Ascending aorta (tissue), 2 donors: Measurements from ENCODE around the gene PLEKHN1. TPM values are rescaled to one million over a fixed set of nuclear protein-coding genes. Genes with fewer than 3 reads are reported as not detected.
A peak's percentile ranks its signal among the peaks of the same experiment; 100 is the strongest.

Source experiments
- DNase-seq, 2 donors: peaks; one replicate each; pipeline ENCODE4 v3.0.0-alpha.2; 2019; ENCODE audit warnings: low spot score in 2 of 2
- H3K27ac ChIP-seq, 2 donors: fragments of 200-600 bp; sonication (generic); one replicate each; pipeline ENCODE4 v1.5.1; 2016 to 2017; ENCODE audit warnings: mild to moderate bottlenecking in 1 of 2
- H3K27me3 ChIP-seq: fragments of 200-600 bp; sonication (generic); one replicate; pipeline ENCODE4 v1.5.1; 2017
- H3K36me3 ChIP-seq, 2 donors: fragments of 200-600 bp; sonication (generic); one replicate each; pipeline ENCODE4 v1.5.1; 2016
- H3K4me1 ChIP-seq, 2 donors: fragments of 200-600 bp; sonication (generic); one replicate each; pipeline ENCODE4 v1.5.1; 2016 to 2017; ENCODE audit warnings: mild to moderate bottlenecking in 1 of 2
- H3K4me3 ChIP-seq, 2 donors: fragments of 200-600 bp; sonication (generic); one replicate each; pipeline ENCODE4 v1.5.1; 2016 to 2017; ENCODE audit warnings: mild to moderate bottlenecking in 1 of 2
- H3K9me3 ChIP-seq, 2 donors: fragments of 200-600 bp; sonication (generic); one replicate each; pipeline ENCODE4 v1.5.1; 2016
- intact Hi-C: fragments of 100-400 bp; cut with DNase I; formaldehyde crosslinking; loops from one replicate; pipeline ENCODE4 v1.15.1; 2023
- total RNA-seq: library from RNA; depleted of rRNA; stranded (reverse); fragments of >200 nt; gene quantifications from one replicate; pipeline ENCODE4 v1.1.0, GENCODE V29; 2016
- TF ChIP-seq, protein P1 (sequence below), 3 experiments: fragments of 200-600 bp in 2 of 3; fragments of 450-650 bp in 1 of 3; sonication (generic) in 2 of 3; IDR thresholded peaks; one replicate each; pipeline ENCODE4 v1.5.1; 2016 to 2019; ENCODE audit warnings: antibody characterized with exemption in 3 of 3, mild to moderate bottlenecking in 1 of 3, moderate library complexity in 1 of 3

PLEKHN1 gene
- total RNA-seq, 1 donor from 2014 or later = not detected

DNA sequence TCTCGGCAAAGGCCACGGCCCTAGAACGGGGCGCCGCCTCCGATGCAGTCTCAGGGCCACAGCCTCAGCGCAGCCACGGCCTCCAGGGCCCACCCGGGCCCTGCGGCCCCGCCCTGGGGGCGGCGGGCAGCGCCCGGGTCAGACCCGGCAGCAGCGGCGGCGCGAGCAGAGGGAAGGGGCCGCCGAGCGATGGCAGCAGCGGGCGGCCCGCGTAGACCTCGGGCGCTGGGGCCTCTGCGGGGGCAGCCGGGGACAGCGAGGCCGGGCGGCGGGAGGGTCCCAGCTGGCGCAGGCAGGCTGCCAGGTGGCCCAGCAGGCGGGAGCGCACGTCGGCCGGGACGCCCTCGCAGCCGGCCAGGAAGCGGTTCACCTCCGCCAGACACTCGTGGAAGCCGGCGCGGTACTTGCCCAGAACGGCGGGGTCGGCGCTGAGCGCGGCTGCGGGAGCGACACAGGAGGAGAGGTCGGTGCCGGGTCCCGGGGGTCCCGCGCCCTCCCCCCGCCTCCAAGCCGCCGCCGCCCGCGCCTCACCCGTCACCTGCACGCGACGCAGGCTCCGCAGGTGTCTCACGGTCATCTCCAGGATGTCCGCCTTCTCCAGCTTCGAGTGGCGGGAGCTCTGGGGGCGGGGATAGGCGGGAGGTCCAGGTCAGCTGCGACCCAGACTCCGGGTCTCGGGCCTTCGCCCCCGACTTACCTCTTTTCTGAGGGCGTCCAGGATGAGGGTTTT lies 32.9 kb downstream of the PLEKHN1 start:
- peak overlapping the region; percentile 81 to 98 for H3K27ac ChIP-seq

DNA sequence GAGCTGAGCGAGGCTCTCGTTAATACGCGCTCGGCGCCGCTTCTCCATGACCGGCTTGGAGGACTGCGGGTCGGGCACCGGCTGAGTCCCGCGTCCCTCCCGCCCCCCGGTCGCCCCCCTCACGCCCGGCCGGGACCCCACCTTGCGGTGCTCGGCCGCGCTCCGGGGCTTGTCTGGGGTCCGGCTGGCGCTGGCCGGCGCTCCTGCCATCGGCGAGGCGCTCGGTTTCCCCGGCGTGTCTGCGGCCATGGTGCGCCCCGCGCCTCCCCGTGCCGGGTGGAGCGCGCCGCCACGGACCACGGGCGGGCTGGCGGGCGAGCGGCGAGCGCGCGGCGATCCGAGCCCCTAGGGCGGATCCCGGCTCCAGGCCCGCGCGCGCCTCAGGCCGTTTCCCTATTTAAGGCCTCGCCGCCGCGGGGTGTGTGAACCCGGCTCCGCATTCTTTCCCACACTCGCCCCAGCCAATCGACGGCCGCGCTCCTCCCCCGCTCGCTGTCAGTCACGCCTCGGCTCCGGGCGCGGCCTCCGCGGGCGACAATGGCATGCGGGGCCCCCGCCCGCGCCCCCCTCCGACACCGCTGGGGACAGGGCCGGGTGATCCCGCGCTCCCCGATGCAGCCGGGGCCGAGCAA lies 33.6 kb downstream of the PLEKHN1 start, which contains the start of gene HES4:
Gene HES4 (minus strand): TSS at position 373 of the 632 bp plus-strand sequence. CDS start 124 bp downstream, at position 249.
- intact Hi-C loops = loop anchor here (1.0 to 5.0 kb wide), 4 partner anchors 19 to 232 kb away; partner anchors contain the start of genes B3GALT6, C1orf159, NOC2L and SDF4
- peak; percentile 67 to 96 for DNase-seq
- TF ChIP-seq, protein P1, sequence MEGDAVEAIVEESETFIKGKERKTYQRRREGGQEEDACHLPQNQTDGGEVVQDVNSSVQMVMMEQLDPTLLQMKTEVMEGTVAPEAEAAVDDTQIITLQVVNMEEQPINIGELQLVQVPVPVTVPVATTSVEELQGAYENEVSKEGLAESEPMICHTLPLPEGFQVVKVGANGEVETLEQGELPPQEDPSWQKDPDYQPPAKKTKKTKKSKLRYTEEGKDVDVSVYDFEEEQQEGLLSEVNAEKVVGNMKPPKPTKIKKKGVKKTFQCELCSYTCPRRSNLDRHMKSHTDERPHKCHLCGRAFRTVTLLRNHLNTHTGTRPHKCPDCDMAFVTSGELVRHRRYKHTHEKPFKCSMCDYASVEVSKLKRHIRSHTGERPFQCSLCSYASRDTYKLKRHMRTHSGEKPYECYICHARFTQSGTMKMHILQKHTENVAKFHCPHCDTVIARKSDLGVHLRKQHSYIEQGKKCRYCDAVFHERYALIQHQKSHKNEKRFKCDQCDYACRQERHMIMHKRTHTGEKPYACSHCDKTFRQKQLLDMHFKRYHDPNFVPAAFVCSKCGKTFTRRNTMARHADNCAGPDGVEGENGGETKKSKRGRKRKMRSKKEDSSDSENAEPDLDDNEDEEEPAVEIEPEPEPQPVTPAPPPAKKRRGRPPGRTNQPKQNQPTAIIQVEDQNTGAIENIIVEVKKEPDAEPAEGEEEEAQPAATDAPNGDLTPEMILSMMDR (IDR thresholded peaks at IDR 0.05) = peak in 1 of 3 experiments; percentile 7
- Histone ChIP-seq H3K9me3 (no peaks in the 10 kb centered on the region), H3K27me3 (no peaks in the 10 kb centered on the region), H3K27ac (peak within 1 kb of the TSS; percentile 98), H3K4me1 (peaks cover 17 to 19% of the 10 kb centered on the region in 2 donors), H3K36me3 (no peaks in the 10 kb centered on the region), H3K4me3 (peak within 1 kb of the TSS; percentile 58 to 68)

More for the DNA sequence above, 32.9 kb downstream of the PLEKHN1 start:
- DNase-seq = no peak
- TF ChIP-seq, protein P1 (IDR thresholded peaks at IDR 0.05) = no peak
- no peaks in the 10 kb centered on the region for H3K9me3 ChIP-seq
- H3K4me3 ChIP-seq = peak overlapping the region; percentile 58 to 68
- intact Hi-C loops = no loop called here
- H3K36me3 ChIP-seq = no peaks in the 10 kb centered on the region
- peaks cover 16 to 17% of the 10 kb centered on the region in 2 donors for H3K4me1 ChIP-seq
- H3K27me3 ChIP-seq = no peaks in the 10 kb centered on the region

DNA sequence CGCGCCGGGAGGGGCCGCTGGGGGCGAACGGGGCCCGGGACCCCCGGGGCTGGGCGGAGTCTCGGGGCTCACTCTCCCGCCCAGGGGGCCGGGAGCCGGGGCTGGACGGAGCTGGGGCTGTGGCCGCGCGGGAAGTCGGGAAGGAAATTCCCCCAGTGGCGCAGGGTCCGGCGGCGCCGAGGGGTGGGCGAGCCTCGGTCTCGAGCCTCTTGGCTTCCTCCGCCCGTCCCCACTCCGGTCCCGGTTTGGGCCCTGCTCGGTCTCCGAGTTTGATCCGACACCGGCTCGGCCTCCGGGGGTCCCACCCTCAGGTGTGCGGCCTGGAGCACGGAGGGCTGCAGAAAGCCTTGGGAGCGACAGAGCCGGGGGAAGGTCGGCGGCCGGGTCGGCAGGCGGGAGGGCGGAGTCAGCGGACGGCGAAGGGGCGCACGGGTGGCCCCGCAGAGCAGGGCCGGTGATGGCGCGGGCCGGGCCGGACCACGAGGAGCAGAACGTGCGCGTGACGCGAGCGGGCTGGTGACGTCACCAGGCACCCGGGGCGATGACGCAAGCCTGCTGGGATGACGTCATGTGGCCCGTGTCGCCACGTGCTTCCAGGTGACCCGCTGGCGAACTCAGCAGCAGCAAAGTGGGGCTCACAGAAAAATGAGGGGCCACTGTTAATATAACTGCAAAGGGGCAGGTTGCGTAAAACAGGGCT lies 34.2 kb downstream of the PLEKHN1 start:
- no peaks in the 10 kb centered on the region for H3K27me3 ChIP-seq
- intact Hi-C loops = loop anchor here (1.0 to 5.0 kb wide), 4 partner anchors 19 to 232 kb away; partner anchors contain the start of genes B3GALT6, C1orf159, NOC2L and SDF4
- TF ChIP-seq, protein P1 (IDR thresholded peaks at IDR 0.05) = no peak
- peaks cover 17 to 26% of the 10 kb centered on the region in 2 donors for H3K4me1 ChIP-seq
- H3K36me3 ChIP-seq = no peaks in the 10 kb centered on the region
- DNase-seq = peak; percentile 34 to 89
- H3K27ac ChIP-seq = peak overlapping the region; percentile 98
- peak overlapping the region; percentile 58 to 68 for H3K4me3 ChIP-seq
- no peaks in the 10 kb centered on the region for H3K9me3 ChIP-seq

DNA sequence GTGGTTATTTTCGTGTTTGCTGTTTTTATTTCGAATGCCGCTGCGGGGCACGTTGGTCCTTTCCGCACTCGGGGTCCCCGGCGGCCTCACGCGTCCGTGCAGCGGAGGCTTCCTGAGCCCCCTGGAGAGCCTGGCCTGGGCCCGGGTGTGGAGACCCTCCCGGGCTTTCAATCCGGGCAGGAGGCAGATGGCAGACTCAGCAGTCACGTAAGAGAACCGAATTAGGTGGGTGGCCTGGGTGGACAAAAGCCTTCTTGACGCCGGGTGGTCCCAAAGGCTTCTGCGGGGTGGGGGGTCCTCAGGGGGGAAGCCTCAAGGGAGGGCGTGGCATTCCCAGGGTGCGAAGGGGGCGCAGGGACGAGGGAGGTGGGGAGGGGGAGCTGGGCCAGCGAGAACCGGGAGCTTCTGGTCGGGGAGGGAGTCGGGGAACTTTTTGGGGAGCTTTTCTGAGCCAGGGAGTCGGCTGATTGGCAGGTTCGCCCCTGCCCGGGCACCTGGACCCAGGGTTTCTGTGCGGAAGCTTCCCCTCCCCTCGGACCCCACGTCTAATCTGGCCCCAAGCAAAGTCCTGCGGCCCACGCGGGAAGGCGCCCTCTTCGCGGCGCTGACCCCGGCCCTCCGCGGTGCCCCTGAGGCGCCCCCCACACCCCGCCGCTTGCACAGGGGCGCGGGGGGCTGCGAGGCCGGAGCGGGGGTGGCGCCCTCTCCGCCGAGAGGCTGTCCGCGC lies 34.9 kb downstream of the PLEKHN1 start:
- Histone ChIP-seq H3K27ac (peak overlapping the region; percentile 98), H3K36me3 (no peaks in the 10 kb centered on the region), H3K27me3 (no peaks in the 10 kb centered on the region), H3K4me3 (peak overlapping the region; percentile 58 to 68), H3K4me1 (peaks cover 17 to 28% of the 10 kb centered on the region in 2 donors), H3K9me3 (no peaks in the 10 kb centered on the region)
- intact Hi-C loops = loop anchor here (5.0 kb wide), 2 partner anchors 116 to 231 kb away; partner anchors contain the start of genes B3GALT6, C1orf159 and SDF4
- DNase-seq = no peak
- TF ChIP-seq, protein P1 (IDR thresholded peaks at IDR 0.05) = no peak
